SW 1271 (cell line): ENCODE data around the gene MAP3K7.

ENCODE experiments used
- DNase-seq, 2 experiments: peaks; one replicate each; lab custom pipeline; 2025; lab: John Stamatoyannopoulos, UW

Gene MAP3K7

DNA sequence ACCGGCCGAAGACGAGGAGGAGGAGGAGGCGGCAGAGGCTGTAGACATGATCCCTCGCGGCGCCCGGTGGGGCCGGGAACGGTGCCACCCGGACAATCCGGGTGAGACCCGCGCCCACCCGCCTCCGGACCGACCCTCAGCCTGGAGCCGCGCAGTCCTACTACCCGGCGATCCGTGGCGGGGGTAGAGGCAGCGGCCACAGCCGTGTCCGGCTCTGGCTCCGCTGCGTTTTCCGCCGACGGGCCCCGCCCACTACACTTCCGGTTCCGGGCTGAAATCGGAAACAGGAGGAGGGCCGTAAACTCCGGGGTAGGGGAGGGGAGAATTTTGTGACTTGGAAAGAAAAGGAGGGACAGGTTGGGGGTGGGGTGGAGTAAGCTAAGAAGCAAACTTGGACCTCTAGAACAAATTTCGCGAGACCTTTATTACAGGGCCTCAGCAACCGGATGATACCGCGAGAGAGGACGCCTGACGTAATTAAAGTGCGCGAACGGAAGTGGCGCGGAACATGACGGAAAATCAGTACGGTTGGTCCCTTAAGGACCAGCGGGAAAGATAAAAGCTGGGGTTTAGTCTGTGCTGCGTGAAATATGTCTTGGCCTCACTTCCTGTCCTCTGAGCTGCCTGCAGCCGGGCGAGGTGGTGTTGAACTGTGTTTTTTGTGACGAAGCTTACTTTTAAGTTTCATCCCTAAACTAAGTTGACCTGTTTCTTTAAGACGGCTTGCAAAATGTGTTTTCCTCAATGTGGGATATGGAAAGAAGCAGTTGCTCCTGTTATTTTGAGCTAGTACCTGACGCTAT is at the start of gene MAP3K7:
TSS of gene MAP3K7 (minus strand) at position 237 of the 803 bp plus-strand sequence. CDS start at position 48, 189 bp downstream.
- peak; percentile 94 to 97 for DNase-seq

DNA sequence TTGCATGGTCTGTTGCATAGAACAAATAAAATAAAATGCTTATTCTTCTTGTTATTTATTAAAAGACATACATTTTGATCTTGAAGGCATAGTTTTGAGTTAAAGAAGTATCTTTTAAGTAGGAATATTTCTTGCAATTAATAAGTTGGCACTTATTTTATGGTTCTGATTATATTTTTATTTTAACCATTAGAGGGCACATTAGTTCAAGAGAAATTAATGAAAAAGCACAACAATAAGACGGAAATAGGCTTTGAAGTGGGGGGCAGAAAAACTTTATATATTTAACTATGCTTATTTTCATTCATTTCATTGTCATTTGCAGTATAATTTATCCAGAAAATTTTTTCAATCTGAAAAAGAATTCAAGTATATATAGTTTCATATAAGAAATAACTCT is 44.2 kb upstream of the MAP3K7 start:
- no peak for DNase-seq

DNA sequence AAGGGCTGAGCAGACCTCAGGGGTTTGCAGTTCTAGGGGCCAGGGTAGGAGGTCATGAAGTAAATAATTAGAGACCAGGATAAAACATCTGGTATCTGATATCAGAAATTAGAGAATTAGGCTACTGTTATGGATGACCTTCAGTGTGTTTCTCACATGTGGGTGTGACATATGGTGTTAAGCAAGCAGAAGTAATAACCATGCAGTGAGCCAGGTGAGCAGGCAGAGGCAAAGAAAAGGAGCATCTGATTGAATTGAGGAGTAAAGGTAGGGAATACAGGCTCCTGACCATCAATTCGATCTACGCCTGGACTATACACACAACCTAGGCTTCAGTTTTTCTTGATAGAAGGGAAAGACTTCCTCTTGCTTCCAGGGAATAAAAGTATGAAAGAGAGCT is 34.7 kb upstream of the MAP3K7 start:
- no peak for DNase-seq

DNA sequence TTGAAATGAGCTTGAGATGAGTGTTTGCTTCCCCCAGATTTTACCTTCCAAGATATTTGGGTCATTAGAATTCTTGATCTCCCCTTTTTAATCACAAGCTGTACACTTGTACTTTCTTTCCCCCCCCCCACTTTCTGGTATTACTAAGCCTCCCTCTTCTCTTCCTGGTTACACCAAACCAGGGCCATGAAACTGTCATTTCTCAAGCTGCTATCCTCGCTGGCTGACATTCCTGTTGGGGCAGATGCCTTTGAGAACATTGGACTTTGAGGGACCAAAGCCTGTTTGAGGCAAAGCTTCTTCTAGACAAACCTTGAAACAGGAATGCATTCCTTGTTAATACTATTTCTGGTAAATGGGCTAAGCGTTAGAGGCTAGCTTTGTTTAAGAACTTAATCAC is 32.3 kb upstream of the MAP3K7 start:
- DNase-seq = no peak

DNA sequence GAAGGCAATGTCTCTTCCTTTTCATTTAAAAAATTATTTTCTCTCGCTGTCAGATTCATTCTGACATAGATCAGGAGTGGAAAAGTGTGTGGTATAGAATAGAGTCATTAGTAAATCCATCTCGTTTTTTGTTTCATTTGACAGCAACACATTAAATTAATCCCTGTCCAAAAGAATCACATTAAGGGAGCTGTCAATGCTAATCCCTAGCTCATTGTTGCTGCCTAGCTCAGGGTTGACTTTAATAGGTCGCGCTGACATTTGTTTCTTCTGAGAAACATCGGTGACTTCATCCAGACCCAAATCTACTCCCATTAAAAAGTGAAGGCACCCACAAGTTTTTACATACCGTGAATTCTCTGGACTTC is 25.4 kb upstream of the MAP3K7 start:
- no peak for DNase-seq

DNA sequence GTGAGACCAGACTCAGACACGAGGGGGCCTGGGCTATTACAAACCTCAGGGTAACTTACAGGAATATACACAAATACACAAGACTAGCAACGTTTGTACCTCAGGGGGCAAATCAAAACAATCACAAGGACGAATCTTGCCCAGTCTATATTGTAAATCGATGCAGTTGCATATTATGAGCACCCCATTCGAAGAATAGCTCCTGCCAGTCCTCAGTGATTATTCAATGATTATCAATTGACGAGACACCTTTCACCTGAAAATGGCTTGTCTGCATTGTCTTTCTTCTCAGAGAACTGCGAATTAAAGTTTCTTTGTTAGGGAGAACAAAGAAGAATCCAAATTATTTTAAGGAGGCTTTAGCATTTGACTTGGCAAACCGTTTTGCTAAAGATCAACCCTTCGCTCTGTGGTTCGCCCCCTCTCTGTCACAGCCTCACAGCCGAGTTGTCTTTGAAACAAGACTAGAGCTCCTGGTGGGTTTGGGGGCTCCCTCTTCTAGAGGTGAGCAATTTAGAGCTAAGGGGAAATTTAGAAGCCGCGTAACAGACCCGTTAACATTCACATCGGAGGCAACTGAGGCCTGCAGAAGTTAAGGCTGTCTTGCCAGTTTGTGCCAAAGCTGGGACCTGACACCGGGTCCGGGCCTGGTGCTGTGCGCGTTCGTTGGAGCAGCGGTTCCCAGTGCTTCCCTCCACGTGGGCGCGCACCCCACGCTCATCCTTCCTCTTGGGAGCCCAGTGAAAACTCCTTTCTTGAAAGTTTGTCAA is 24.9 kb upstream of the MAP3K7 start:
- no peak for DNase-seq

DNA sequence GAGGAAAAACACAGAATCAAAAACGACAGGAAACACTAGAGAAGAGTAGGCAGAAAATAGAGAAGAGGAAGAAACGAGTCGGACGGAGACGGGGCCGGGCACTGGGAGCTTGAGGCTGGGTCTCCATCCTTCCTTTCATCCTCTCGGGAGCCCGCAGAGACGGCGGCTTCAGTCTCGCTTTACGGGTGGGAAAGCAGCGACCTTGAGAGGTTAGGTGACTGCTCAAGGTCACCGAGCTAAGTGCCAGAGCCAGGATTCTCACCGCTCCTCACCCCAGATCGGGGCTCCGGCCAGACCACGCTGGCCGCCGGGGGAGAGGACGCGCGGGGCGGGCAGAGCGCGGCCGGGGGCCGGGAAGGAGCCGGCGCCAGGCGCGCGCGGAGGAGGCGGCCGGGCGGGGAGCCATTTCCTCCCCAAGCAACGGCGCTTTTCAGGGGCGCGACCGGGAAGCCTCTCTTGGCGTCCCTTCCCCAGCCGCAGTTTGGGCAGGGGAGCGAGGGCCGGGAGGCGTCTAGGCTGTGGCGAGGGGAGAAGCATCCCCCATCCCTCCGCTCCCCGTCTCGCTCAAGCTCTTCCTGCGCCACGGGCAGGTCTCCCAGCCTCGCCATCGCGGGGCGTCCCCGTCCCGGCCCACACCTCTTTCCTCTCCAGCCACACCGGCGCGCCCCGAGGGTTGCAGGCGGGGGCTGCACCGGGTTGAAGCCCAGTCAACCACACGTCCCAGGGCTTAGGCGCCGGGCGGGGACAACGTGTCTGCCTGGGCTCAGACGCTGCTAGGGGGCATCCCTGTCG is 24.1 kb upstream of the MAP3K7 start:
- no peak for DNase-seq

DNA sequence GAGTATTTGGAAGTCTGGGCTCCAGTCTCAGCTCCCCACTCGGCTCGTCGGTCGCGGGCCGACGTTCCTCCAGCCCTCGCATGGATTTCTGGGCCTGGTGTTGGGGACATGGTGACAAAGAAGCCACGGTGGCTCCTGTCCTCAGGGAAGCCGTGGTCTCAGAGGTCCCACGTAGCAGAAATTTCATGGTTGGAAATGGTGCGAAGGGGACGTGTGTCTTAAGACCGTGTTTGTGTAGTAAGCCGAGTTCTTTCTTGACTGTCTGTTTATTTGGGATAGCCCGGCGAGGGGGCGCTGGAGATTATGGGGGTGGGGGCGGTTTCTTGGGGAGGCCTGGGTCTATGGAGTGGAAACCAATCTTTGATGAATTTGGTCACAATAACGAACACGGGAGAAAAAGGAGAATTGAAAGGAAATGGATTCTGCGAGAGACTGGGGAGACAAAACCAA is 23.5 kb upstream of the MAP3K7 start:
- no peak for DNase-seq

DNA sequence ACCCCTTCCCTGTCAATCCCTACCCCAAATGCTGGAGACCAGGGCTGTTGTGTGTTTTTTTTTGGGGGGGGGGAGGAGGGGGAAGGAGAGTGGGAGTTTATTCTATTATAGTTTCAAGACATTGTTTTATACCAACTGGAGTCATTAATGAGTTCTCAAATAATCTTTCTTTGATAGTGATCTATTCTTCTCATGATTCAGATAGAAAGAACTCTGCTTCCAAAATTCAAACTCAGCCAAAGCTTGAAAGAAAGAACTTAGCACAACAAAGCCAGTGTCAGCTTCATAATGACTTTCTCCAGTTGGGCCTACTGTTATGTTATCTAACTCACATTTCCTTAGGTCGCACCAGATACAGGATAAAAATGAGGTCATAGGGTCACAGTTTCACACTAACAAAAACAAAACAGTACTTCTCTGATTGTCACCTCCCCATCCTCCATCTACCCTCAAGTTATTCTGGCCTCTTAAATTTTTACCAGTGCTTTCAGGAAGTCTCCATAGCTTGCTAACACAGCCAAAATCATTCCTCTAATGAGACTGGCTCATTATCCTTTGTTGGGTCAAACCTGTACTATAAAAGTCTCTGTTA is 19.0 kb upstream of the MAP3K7 start:
- no peak for DNase-seq

DNA sequence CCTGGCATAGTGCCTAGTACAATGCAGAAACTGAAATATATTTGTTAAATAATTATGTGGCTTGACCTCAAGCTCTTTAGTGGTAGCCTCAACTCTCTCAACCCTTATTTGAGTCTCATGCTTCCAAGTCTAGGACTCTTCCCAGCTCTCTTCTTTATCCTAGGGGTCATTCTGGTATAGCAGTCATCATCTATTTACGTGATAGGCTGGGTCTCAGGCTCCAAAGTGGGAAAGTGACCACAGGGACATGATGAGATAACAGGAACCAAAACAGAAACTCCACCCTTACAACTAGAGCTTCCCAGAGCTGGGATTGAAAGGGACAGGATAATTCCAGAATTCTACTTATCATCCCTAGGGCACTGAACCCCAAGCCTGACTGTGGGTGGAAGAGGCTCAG is 17.7 kb upstream of the MAP3K7 start:
- no peak for DNase-seq

DNA sequence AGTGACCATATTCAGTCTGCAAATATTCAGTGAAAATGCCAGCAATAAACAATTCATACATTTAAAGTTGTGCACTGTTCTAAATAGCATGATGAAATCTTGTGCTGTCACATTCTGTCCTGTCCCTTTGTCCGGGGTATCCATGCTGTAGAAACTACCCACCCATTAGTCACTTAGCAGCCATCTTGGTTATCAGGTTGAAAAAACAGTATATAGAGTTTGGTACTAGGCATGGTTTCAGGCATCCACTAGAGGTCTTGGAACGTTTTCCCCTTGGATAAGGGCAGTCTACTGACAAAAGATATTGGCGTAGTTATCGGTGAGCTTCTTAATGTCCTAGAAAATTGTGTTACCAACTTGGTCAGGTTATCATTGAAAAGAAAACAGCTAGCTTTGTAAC is 12.3 kb upstream of the MAP3K7 start:
- DNase-seq = no peak

DNA sequence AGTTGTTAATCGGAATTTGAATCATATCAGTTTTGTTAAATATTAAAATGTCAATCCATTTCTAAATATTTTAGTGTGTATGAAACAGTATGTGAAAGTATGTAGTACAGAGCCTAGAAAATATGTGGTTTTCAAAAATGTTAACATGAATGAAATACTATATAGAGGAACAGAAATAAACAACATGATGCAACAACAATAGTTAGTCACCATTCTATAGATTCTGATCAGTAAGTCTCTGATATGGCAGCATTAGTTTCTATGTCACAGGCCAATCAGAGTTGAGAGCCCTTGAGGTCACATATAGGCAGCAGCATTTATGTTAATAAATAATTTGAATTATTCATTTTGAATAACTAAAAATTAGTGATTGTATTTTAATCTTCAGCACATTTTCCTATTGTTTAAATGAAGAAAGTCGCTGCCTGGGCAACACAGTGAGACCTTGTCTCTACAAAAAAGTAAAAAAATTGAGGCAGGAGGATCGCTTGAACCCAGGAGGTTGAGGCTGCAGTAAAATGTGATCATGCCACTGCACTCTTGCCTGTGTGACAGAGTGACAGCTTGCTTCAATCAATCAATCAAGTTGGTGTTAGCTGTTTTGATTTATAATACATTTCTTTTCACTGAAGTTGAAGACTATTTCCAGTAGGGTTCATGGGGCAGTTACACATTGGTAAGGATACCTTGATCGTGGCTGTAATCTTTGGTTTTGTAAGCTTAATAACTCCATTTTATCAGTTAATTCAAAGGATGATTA is 11.5 kb upstream of the MAP3K7 start:
- no peak for DNase-seq

DNA sequence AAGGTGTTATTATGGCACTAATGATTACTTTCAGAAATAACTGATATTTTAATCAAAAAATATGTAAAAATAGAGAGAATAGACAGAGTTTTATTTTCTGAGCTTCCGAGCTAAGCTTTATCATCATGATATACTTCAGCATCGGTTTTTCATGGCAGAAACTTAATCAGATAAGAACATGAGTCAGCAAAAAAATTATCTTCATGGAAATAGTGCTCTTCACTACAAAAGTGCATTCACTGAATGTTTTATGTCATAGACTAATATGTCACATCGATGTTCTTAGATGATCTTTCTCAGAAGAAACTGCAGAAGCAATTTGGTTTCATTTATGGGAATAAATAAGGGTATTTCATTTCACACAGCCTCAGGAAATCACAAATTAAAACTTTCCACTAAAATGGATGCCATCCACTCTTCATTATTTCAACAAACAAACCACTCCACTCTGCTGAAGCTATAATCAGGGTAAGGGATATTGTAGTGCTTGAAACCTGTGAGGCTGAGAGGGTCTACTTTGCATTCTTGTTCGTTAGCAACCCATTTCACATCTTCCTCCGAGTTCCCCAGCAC is 10.2 kb upstream of the MAP3K7 start:
- no peak for DNase-seq

DNA sequence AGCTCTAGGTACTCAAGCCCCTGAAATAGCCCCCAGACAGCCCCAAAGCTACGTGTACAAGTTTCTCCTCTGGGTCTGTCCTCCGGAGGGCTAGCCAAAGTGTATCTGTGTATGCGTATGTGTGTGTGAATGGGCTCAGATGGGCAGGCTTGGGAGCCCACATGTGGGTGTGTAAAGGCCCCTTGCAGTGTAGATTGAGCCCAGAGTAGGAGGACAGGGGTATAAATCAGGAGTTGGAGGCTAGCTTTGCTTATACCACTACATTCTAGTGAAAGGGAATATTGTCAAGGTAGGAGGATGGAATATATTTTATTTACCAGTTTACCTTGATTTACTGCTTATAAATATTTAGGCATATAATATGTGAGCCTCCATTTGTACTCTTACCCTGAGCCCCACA is 9.0 kb upstream of the MAP3K7 start:
- DNase-seq = no peak

DNA sequence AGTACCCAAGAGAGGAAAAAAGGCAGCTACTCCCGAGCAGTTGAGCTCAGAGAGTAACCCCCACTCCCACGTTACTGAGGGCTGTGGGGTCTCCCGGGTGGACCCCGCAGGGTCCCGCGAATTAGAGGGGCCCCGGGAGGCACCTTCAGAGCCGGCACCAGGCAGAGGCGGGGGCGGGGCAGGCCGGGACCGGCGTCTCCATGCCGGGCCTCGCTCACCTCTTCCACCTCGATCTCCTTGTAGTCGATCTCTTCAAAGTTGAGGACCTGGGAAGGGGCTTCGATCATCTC is 381 bp downstream of the MAP3K7 start:
- DNase-seq = no peak

DNA sequence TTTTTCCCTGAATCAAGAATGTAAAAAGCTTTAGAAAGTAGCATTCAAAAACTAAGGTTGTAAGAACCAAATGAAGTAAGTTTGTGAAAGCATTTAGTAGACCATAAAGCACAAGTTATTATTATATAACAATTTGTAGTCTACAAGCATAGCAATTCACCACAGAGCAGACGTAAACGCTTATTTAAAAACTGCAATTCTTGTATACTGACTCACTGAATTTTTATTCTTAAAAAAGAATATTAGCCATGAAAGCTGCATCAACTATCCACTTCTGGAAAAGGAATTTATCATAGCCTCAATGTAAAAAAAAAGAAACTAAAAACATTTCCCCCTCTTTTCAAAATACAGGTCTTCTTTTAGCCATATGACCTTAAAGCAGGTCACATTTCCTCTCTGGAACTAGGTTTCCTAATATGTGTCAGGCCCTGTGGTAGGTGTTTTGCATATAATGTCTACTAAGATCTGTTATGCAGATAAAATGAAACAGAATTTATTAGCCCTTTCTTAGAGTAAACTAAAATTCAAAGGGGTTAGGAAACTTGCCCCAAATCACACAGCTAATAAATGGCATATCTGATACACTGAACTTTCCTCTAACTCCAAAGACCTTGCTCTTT is 2.1 kb downstream of the MAP3K7 start:
- DNase-seq = no peak

DNA sequence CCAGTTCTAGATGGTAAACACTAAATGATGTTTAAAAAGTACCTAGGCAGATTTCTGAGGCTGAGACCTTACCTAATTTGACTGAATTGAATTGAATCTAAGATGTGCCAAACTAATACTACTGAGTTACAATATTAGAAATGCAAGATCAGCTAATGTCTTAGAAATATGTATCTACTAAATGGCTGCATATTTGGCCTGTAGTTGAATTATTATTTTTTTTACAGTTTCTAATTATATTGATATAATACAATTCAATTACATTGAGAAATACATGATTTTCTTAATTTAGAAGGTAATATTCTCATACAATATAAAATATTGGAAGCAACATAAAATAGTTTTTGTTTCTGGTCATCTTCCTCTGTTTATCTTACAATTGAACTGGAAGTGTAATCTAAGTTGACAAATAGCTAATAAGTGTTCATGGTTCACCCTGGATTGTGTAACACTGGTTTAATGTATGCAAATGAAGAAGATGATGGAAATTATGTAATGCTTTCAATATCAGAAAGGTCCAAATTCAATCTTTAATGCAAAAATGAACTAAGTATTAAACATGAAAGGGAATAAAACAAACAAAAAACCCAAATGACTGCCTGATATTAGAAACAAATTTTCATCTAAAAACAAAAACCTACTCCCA is 2.9 kb downstream of the MAP3K7 start:
- no peak for DNase-seq

DNA sequence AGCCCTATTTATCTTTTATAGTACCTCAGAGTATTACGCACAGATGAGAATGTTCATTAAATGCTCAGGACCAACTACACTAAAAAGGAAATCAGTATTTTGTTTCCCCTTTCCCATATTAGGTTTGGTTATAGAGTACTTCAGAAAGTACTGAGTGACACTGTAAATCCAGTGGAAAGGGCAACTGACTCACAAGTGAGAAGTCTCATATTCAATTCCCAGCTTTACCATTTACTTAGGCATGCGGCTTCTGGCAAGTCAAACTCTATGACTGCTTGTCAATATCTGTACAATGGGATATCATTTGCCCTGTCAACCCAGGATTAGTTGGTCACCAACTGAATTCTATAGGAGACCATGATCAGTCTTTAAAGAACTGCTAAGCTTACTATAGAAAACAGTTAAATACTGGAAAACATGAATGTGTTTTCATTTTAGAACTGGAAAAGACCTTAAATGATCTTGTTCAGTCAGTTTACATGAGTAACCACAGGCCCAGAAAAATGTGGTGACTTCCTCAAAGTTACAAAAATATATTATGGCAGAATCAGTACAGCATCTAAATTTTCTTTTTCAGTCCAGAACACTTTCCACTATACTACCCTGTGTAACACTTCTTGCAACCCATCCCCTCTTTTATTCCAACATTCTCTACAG is 3.6 kb downstream of the MAP3K7 start:
- DNase-seq = no peak

DNA sequence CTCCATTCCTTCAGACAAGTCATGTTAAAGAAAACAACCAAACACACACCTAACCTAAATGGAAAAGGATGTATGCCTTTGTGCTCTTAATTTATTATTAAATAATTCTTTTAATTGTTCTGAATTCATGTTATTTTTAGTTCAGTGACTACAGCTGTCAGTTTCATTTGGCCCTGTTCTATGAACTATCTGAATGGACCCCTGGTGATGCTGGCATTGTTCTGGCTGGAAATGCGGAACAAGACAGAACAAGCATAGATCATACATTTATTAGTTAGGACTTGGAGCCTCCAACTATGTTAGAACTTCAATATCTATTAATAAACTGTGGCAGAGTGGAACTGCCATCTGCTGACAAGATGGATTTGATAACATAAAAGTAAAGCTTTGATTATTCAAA is 5.7 kb downstream of the MAP3K7 start:
- DNase-seq = no peak
